EH (cell line): Measurements from ENCODE around the gene PRSS2.
A peak's percentile ranks its signal among the peaks of the same experiment; 100 is the strongest.
"Not testable (repeated sequence)": the region's sequence is repeated elsewhere in the genome, so short reads cannot be mapped to it uniquely, and the experiment has no call there.

Source experiments
- DNase-seq: peaks from one replicate; pipeline ENCODE4 v3.0.0-alpha.2; 2015; ENCODE audit warnings: low read depth

The PRSS2 gene

GRCh38 chr7:142759433-142759832 is 11.3 kb upstream of the PRSS2 start:
- DNase-seq: no peak

GRCh38 chr7:142760071-142760642 is 10.6 kb upstream of the PRSS2 start:
- no peak for DNase-seq

- DNase-seq: not testable (repeated sequence)
These were observed 9.2 kb upstream of the PRSS2 start for GRCh38 chr7:142761606-142762005.

- DNase-seq: no peak
These were observed 8.7 kb upstream of the PRSS2 start for GRCh38 chr7:142762104-142762503.

GRCh38 chr7:142767451-142767850 is 3.3 kb upstream of the PRSS2 start:
- no peak for DNase-seq

GRCh38 chr7:142767861-142768260 is 2.9 kb upstream of the PRSS2 start:
- no peak for DNase-seq

- not testable (repeated sequence) for DNase-seq
These were observed 1.9 kb upstream of the PRSS2 start for GRCh38 chr7:142768885-142769284.

- DNase-seq: no peak
These were observed 568 bp downstream of the PRSS2 start for GRCh38 chr7:142771353-142771723.

GRCh38 chr7:142772051-142772450 is 1.3 kb downstream of the PRSS2 start:
- DNase-seq: no peak

GRCh38 chr7:142772673-142773072 is 1.9 kb downstream of the PRSS2 start:
- DNase-seq: no peak

- no peak for DNase-seq
These were observed 2.5 kb downstream of the PRSS2 start for GRCh38 chr7:142773230-142773629.

GRCh38 chr7:142773937-142774744 is 3.4 kb downstream of the PRSS2 start:
- DNase-seq: no peak

- no peak for DNase-seq
These were observed 4.1 kb downstream of the PRSS2 start for GRCh38 chr7:142774826-142775225.

- not testable (repeated sequence) for DNase-seq
These were observed 4.8 kb downstream of the PRSS2 start for GRCh38 chr7:142775351-142776115.

- peak; percentile 76 for DNase-seq
These were observed 5.6 kb downstream of the PRSS2 start for GRCh38 chr7:142776206-142776844.

GRCh38 chr7:142776845-142777225 is 6.1 kb downstream of the PRSS2 start:
- not testable (repeated sequence) for DNase-seq

- DNase-seq: no peak
These were observed 6.5 kb downstream of the PRSS2 start for GRCh38 chr7:142777318-142777717.

GRCh38 chr7:142782922-142783900 is 12.4 kb downstream of the PRSS2 start:
- peak; percentile 89 for DNase-seq

GRCh38 chr7:142784096-142784495 is 13.3 kb downstream of the PRSS2 start:
- DNase-seq: peak; percentile 21

- DNase-seq: no peak
These were observed 13.9 kb downstream of the PRSS2 start for GRCh38 chr7:142784716-142785115.

GRCh38 chr7:142785841-142786250 is 15.1 kb downstream of the PRSS2 start:
- no peak for DNase-seq
